GM12873 (cell line): ENCODE measurements around the gene DPAGT1.

ENCODE experiments used
- TF ChIP-seq, protein P1 (sequence below): IDR thresholded peaks from 2 replicates; pipeline ENCODE4 v1.5.1; 2012; ENCODE audit warnings: low read depth, mild to moderate bottlenecking, moderate library complexity, low read length, control low read depth; ENCODE audit not compliant: insufficient read depth; ENCODE audit errors: missing control alignments

Gene DPAGT1

DNA sequence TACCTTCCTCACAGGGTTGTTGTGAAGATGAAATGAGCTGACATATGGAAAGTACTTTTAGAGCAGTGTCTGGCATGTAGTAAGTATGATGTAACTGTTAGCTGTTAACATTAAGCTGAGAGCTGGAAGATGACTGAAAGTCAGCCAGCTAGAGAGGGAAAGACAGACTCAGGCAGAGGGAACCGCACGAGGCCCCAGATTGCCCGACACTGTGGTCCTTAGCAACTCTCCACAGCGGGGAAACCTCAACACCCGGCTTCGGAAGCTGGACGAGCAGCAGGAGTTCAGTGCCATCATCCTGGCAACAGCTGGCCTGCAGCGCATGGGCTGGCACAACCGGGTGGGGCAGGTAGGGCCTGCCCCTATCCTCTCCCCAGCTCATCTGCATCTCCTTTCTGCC lies 10.5 kb downstream of the DPAGT1 start:
- TF ChIP-seq, protein P1, sequence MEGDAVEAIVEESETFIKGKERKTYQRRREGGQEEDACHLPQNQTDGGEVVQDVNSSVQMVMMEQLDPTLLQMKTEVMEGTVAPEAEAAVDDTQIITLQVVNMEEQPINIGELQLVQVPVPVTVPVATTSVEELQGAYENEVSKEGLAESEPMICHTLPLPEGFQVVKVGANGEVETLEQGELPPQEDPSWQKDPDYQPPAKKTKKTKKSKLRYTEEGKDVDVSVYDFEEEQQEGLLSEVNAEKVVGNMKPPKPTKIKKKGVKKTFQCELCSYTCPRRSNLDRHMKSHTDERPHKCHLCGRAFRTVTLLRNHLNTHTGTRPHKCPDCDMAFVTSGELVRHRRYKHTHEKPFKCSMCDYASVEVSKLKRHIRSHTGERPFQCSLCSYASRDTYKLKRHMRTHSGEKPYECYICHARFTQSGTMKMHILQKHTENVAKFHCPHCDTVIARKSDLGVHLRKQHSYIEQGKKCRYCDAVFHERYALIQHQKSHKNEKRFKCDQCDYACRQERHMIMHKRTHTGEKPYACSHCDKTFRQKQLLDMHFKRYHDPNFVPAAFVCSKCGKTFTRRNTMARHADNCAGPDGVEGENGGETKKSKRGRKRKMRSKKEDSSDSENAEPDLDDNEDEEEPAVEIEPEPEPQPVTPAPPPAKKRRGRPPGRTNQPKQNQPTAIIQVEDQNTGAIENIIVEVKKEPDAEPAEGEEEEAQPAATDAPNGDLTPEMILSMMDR = no peak

DNA sequence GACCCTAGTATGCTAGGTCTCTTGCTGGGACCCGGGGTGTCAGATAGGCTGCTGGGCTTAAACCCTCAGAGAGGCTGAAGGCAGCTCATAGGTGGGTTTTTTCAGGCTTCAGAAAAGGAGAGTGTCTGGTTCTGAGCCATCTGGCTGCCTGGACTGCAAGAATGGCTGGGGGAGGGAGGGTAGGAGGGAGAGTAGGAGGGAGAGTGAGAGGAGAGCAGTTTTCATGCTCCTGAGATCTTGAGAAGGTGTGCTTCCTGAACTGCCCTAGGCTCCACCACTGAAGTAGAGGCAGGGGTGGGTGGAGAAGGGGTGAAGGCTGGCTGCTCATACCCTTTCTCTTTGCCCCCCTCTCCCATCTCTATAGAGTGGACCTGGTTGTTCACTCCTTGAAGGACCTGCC lies 12.3 kb downstream of the DPAGT1 start:
- TF ChIP-seq, protein P1 = no peak

DNA sequence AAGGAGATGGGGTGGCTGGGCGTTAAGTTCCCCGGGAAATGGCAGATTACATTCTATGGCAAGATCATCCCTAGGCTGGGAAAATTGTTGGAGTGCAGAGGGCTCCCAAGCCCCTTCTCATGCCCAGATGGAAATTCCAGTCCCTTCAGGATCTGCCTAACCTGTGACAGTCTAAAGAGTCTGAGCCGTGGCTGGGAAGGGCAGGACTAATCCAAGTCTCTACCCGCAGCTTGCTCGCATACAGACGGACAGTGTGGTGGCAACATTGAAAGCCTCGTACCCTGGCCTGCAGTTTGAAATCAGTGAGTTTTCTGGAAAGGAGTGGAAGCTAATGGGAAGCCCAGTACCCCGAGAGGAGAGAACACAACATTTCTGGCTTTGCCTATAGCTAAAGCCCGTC lies 13.2 kb downstream of the DPAGT1 start:
- TF ChIP-seq, protein P1 = no peak

DNA sequence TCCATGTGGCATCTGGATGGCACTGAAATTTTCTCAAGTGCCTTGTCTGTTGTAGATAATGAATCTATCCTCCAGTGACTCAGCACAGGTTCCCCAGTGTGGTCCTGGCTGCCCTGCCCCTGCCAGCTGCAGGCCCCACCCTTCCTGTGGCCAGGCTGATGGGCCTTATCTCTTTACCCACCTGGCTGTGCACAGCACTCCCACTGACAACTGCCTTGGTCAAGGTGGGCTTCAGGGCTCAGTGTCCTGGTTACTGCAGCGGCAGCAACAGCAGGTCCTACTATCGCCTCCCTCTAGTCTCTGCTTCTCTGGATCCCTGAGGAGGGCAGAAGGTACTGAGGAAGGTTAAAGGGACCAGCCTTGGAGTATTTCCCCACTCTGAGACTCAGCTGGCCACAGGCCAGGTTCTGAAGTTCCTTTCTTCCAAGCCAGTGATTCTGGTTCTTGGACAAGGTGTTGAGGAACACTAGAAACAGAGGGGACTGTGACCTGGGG lies 13.9 kb downstream of the DPAGT1 start:
- TF ChIP-seq, protein P1 = no peak

DNA sequence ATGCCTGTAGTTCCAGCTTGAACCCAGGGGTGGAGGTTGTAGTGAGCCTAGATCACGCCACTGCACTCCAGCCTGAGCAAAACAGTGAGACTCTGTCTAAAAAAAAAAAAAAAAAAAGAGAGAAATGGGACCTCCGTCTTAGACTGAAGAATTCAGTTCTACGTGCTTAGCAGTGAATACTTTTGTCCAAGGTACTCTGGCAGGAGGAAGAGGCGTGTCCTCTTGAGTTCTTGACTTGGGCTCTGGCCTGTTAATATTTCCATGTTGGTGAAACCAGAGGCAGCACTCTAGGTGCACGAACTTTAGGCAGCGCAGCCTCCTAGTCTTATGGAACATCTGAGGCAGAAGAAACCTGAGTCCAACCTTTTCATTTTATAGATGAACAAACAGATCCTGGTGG lies 14.5 kb downstream of the DPAGT1 start:
- TF ChIP-seq, protein P1 = no peak

DNA sequence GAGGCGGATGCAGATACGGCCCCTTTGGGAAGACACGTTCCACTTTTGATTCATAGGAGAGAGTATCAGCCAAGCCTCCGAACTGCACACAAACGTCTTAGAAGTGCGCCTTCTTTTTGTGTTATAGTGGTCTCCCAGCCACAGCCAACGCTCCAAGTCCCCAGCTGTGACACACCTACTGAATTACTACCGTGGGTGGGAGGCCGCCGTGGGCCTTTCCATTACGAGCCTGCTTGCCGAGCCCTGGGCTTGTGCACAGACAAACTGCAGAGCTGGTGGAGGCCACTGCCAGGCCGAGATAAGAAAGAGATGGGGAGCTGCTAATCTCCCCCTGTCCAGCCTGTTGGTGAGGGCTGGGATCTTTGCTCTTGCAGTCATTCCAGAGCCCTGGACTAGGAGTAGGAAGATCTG lies 16.2 kb downstream of the DPAGT1 start:
- TF ChIP-seq, protein P1 = no peak

DNA sequence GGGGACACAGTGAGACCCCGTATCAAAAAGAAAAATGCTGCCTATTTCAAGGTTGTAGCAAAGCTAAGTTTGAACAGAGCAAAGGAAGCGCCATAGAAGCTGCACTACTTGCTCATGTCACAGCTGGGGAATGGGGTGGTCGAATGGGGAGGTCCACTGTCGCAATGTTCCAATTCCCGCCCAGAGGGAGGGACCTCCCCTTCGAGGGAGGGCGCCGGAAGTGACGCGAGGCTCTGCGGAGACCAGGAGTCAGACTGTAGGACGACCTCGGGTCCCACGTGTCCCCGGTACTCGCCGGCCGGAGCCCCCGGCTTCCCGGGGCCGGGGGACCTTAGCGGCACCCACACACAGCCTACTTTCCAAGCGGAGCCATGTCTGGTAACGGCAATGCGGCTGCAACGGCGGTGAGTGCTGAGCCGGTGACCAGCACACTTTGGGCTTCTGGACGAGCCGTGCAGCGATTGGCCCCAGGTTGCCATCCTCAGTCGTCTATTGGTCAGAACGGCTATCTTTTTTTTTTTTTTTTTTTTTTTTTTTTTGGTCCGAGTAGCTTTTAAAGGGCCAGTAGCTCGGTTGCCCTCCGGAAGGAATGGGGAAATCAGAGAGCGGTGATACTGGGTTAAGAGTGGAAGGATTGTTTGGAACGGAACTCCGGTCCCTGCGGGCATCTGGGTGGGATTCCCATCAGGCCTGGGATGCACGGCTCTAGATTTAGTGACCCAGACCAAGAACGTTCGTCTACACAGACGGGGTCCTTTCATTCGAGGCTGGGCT lies 16.8 kb downstream of the DPAGT1 start, which contains the start of gene HMBS:
Gene HMBS (plus strand): TSS at position 219 of the 774 bp plus-strand sequence. CDS start 153 bp downstream, at position 372.
- TF ChIP-seq, protein P1 = no peak
